HepG2 (cell line): ENCODE data around the gene DIAPH3. TPM values are rescaled to one million over a fixed set of nuclear protein-coding genes. Genes with fewer than 3 reads are reported as not detected.

Experiments
- ATAC-seq: fragments of 200-7000 bp; cut with Tn5 transposase; 3 replicates; pipeline ENCODE4 v1.9.1; 2020; ENCODE audit warnings: mild to moderate bottlenecking, moderate library complexity
- BruUV-seq: library from RNA; stranded (reverse); fragments of 400-500 nt; replicated peaks from 2 replicates; lab custom pipeline; 2021; lab: Mats Ljungman, UMichigan
- CTCF ChIA-PET: fragments of 300-600 bp; formaldehyde crosslinking; extraction: SDS; loops from one replicate; lab custom pipeline; 2021; ENCODE audit warnings: low total read pairs, inconsistent platforms, low intra/inter-chr PET ratio; lab: Yijun Ruan, JAX
- POLR2A ChIA-PET: fragments of 350-600 bp; sonication (Branson Sonifier 250); formaldehyde crosslinking; loops from one replicate; lab custom pipeline; 2020; ENCODE audit warnings: antibody characterized with exemption, inconsistent platforms; lab: Yijun Ruan, JAX
- DNase-seq: peaks from one replicate; pipeline ENCODE4 v3.0.0-alpha.2; 2015; ENCODE audit warnings: low spot score
- FAIRE-seq: peaks from 3 replicates; lab custom pipeline; 2011; peaks lifted over from hg19 to GRCh38; lab: Jason Lieb, UNC
- H2AFZ ChIP-seq: one replicate; pipeline ENCODE4 v1.6.1; 2011; ENCODE audit warnings: low read length, inconsistent platforms
- H3K27ac ChIP-seq: fragments of 300-600 bp; 3 replicates; pipeline ENCODE4 v1.8.0; 2011; ENCODE audit warnings: mixed run types, mild to moderate bottlenecking, mixed read lengths, low read length, inconsistent platforms; ENCODE audit not compliant: insufficient read depth; ENCODE audit errors: extremely low read length
- H3K27me3 ChIP-seq, 2 experiments: fragments of 200-600 bp in 1 of 2; 2 replicates in 1 of 2; 3 replicates in 1 of 2; pipeline versions ENCODE4 v1.6.0 to v1.8.0; 2011; ENCODE audit warnings: low read length in 2 of 2, mild to moderate bottlenecking in 2 of 2, moderate library complexity in 2 of 2, inconsistent platforms in 1 of 2; ENCODE audit not compliant: insufficient read depth in 2 of 2, control insufficient read depth in 1 of 2
- H3K36me3 ChIP-seq, 2 experiments: fragments of 200-600 bp in 1 of 2; replicated peaks in 1 of 2; 2 replicates in 1 of 2; 3 replicates in 1 of 2; pipeline versions ENCODE4 v1.5.1 to v1.8.0; 2011; ENCODE audit warnings: low read length in 2 of 2, inconsistent platforms in 1 of 2; ENCODE audit not compliant: insufficient read depth in 2 of 2, control insufficient read depth in 1 of 2
- H3K4me1 ChIP-seq: 2 replicates; pipeline ENCODE4 v1.5.1; 2012; ENCODE audit warnings: low read length, inconsistent platforms; ENCODE audit not compliant: insufficient read depth
- H3K4me2 ChIP-seq: 2 replicates; pipeline ENCODE4 v1.6.0; 2011; ENCODE audit warnings: low read depth, low read length, inconsistent platforms
- H3K4me3 ChIP-seq, 3 experiments: fragments of 200-600 bp in 1 of 3; sonication (generic), shearing (Covaris generic) in 1 of 3; replicated peaks in 1 of 3; 2 replicates each; pipeline ENCODE4 v1.5.1; 2011 to 2016; ENCODE audit warnings: low read length in 3 of 3, inconsistent platforms in 2 of 3, low read depth in 2 of 3, mild to moderate bottlenecking in 2 of 3, control low read depth in 1 of 3, mixed read lengths in 1 of 3; ENCODE audit not compliant: insufficient read depth in 1 of 3
- H3K79me2 ChIP-seq: one replicate; pipeline ENCODE4 v1.6.1; 2011; ENCODE audit warnings: low read length, inconsistent platforms; ENCODE audit not compliant: insufficient read depth
- H3K9ac ChIP-seq: 2 replicates; pipeline ENCODE4 v1.6.0; 2011; ENCODE audit warnings: mild to moderate bottlenecking, low read depth, low read length, inconsistent platforms; ENCODE audit not compliant: insufficient read depth
- H3K9me3 ChIP-seq: 2 replicates; pipeline ENCODE4 v1.5.1; 2012; ENCODE audit warnings: mild to moderate bottlenecking, low read length
- H4K20me1 ChIP-seq: 2 replicates; pipeline ENCODE4 v1.6.0; 2011; ENCODE audit warnings: inconsistent platforms, mild to moderate bottlenecking, low read length, moderate library complexity; ENCODE audit not compliant: insufficient read depth
- IKZF1 ChIP-seq: fragments of 450-650 bp; IDR thresholded peaks from 2 replicates; pipeline ENCODE4 v1.7.1; 2016
- MLLT10 ChIP-seq: sonication (generic); formaldehyde crosslinking; IDR thresholded peaks from 2 replicates; pipeline ENCODE4 v1.4.0; 2020; ENCODE audit warnings: missing genetic modification reagents
- NR2C2 ChIP-seq: sonication (generic); formaldehyde crosslinking; IDR thresholded peaks from 2 replicates; pipeline ENCODE4 v1.4.0; 2020; ENCODE audit warnings: missing genetic modification reagents, mild to moderate bottlenecking, moderate library complexity, borderline replicate concordance
- NR2F2 ChIP-seq: IDR thresholded peaks from 2 replicates; pipeline ENCODE4 v1.6.1; 2012; ENCODE audit warnings: low read depth, inconsistent platforms, borderline replicate concordance
- ZNF12 ChIP-seq: sonication (generic); formaldehyde crosslinking; IDR thresholded peaks from 2 replicates; pipeline ENCODE4 v1.5.0; 2020; ENCODE audit warnings: missing genetic modification reagents
- ZNF430 ChIP-seq: sonication (generic); formaldehyde crosslinking; IDR thresholded peaks from 2 replicates; pipeline ENCODE4 v1.9.0; 2021; ENCODE audit warnings: mild to moderate bottlenecking, missing genetic modification reagents
- ZNF607 ChIP-seq: sonication (generic); formaldehyde crosslinking; IDR thresholded peaks from 2 replicates; pipeline ENCODE4 v1.5.1; 2020; ENCODE audit warnings: missing genetic modification reagents, mild to moderate bottlenecking, borderline replicate concordance
- ZNF839 ChIP-seq: sonication (generic); formaldehyde crosslinking; IDR thresholded peaks from 2 replicates; pipeline ENCODE4 v1.4.0; 2020; ENCODE audit warnings: missing genetic modification reagents, mild to moderate bottlenecking, borderline replicate concordance
- WGBS: methylation state at CpG from one replicate; pipeline ENCODE4 v1.1.6; 2017; ENCODE audit warnings: low lambda C conversion rate; 5-methylcytosine and 5-hydroxymethylcytosine counted together
- in situ Hi-C: cut with HindIII; loops from 2 replicates; pipeline ENCODE4 v1.10.0; 2017; ENCODE audit warnings: low pct_unique_long_range_greater_than_20kb; ENCODE audit not compliant: extremely low pct_ligation_motif_present
- intact Hi-C: fragments of 100-400 bp; cut with micrococcal nuclease; formaldehyde crosslinking; loops from one replicate; pipeline ENCODE4 v1.10.0; 2022; ENCODE audit not compliant: unreplicated experiment
- polyA plus RNA-seq, 8 experiments: library from polyadenylated mRNA; depleted of rRNA in 3 of 8; stranded (reverse) in 7 of 8; unstranded in 1 of 8; fragments of >200 nt; fragmentation: Illumina TruSeq in 4 of 8; extraction: Trizol in 4 of 8; gene quantifications; 2 replicates each; pipeline versions ENCODE4 v1.2.1 to v1.2.3, GENCODE V29; 2011 to 2016; ENCODE audit warnings: low read depth in 4 of 8, missing spikeins in 1 of 8, mixed read lengths in 1 of 8; ENCODE audit not compliant: insufficient read depth in 1 of 8
- total RNA-seq, 5 experiments: library from RNA; depleted of rRNA; stranded (reverse); fragments of >200 nt; fragmentation: Illumina TruSeq; extraction: Trizol; gene quantifications; 2 replicates each; pipeline ENCODE4 v1.2.3, GENCODE V29; 2016; ENCODE audit warnings: low read depth in 1 of 5
- TF ChIP-seq, protein P1 (sequence below): sonication (generic); formaldehyde crosslinking; conservative IDR thresholded peaks from 2 replicates; pipeline ENCODE4 v1.4.0; 2020; ENCODE audit warnings: mild to moderate bottlenecking, missing genetic modification reagents, moderate library complexity
- TF ChIP-seq, protein P2 (sequence below): sonication (generic); formaldehyde crosslinking; IDR thresholded peaks from 2 replicates; pipeline ENCODE4 v1.5.0; 2020; ENCODE audit warnings: mild to moderate bottlenecking, missing genetic modification reagents, borderline replicate concordance

The DIAPH3 gene
- total and polyA plus RNA-seq, 2 of the 13 experiments (the other 11 are each of a cell fraction or from before 2014, with no cell fraction given) = 4.0 to 9.3 TPM

DNA sequence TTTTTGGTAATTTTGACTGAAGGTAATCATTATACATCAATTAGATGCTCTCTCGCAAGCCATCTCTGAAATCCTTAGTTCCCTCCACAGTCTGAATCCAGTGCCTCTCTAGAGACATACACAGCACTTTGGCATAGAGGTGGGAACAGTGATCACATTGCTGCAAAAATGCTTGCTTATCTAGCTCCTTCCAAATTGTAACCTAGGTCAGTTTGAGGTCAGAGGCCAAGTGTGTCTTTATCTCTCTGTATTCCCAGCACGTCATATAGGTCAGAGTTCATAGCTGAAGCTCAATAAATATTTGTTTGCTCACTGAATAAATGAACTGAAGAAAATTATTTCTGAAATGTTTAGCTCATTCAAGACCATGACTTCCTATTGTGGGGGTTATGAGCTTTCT lies 462.5 kb downstream of the DIAPH3 start:
- Histone ChIP-seq H3K4me3 (no peak overlapping the region), H3K79me2 (no peaks in the 10 kb centered on the region), H3K27ac (peak overlapping the region; percentile 29), H3K4me1 (peaks cover 45% of the 10 kb centered on the region), H3K36me3 (no peaks in the 10 kb centered on the region), H2AFZ (no peak overlapping the region), H3K9me3 (no peaks in the 10 kb centered on the region), H4K20me1 (no peaks in the 10 kb centered on the region), H3K27me3 (no peaks in the 10 kb centered on the region), H3K9ac (no peak overlapping the region), H3K4me2 (0 out of 2 replicates have a peak overlapping the region, but pooled peaks have one; percentile 30)
- FAIRE-seq (no peak), ATAC-seq (peak; percentile 61), DNase-seq (peak; percentile 37)
- BruUV-seq = no TSS peak
- in situ Hi-C loops = no loop called here
- ChIA-PET POLR2A (no interaction called here), CTCF (no interaction called here)
- intact Hi-C loops = no loop called here
- 50% methylated on average over 2 of the region's 2 CpGs for WGBS
- TF ChIP-seq ZNF839 (CRISPR knock-in tag) = no peak
- peak; percentile 50; the same call in 1 of the 2 replicates for TF ChIP-seq NR2C2 (CRISPR knock-in tag)
- TF ChIP-seq NR2F2 = peak; percentile 89
- TF ChIP-seq, protein P1, sequence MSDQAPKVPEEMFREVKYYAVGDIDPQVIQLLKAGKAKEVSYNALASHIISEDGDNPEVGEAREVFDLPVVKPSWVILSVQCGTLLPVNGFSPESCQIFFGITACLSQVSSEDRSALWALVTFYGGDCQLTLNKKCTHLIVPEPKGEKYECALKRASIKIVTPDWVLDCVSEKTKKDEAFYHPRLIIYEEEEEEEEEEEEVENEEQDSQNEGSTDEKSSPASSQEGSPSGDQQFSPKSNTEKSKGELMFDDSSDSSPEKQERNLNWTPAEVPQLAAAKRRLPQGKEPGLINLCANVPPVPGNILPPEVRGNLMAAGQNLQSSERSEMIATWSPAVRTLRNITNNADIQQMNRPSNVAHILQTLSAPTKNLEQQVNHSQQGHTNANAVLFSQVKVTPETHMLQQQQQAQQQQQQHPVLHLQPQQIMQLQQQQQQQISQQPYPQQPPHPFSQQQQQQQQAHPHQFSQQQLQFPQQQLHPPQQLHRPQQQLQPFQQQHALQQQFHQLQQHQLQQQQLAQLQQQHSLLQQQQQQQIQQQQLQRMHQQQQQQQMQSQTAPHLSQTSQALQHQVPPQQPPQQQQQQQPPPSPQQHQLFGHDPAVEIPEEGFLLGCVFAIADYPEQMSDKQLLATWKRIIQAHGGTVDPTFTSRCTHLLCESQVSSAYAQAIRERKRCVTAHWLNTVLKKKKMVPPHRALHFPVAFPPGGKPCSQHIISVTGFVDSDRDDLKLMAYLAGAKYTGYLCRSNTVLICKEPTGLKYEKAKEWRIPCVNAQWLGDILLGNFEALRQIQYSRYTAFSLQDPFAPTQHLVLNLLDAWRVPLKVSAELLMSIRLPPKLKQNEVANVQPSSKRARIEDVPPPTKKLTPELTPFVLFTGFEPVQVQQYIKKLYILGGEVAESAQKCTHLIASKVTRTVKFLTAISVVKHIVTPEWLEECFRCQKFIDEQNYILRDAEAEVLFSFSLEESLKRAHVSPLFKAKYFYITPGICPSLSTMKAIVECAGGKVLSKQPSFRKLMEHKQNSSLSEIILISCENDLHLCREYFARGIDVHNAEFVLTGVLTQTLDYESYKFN (CRISPR knock-in tag) = peak; percentile 61
- no peak for TF ChIP-seq MLLT10
- TF ChIP-seq, protein P2, sequence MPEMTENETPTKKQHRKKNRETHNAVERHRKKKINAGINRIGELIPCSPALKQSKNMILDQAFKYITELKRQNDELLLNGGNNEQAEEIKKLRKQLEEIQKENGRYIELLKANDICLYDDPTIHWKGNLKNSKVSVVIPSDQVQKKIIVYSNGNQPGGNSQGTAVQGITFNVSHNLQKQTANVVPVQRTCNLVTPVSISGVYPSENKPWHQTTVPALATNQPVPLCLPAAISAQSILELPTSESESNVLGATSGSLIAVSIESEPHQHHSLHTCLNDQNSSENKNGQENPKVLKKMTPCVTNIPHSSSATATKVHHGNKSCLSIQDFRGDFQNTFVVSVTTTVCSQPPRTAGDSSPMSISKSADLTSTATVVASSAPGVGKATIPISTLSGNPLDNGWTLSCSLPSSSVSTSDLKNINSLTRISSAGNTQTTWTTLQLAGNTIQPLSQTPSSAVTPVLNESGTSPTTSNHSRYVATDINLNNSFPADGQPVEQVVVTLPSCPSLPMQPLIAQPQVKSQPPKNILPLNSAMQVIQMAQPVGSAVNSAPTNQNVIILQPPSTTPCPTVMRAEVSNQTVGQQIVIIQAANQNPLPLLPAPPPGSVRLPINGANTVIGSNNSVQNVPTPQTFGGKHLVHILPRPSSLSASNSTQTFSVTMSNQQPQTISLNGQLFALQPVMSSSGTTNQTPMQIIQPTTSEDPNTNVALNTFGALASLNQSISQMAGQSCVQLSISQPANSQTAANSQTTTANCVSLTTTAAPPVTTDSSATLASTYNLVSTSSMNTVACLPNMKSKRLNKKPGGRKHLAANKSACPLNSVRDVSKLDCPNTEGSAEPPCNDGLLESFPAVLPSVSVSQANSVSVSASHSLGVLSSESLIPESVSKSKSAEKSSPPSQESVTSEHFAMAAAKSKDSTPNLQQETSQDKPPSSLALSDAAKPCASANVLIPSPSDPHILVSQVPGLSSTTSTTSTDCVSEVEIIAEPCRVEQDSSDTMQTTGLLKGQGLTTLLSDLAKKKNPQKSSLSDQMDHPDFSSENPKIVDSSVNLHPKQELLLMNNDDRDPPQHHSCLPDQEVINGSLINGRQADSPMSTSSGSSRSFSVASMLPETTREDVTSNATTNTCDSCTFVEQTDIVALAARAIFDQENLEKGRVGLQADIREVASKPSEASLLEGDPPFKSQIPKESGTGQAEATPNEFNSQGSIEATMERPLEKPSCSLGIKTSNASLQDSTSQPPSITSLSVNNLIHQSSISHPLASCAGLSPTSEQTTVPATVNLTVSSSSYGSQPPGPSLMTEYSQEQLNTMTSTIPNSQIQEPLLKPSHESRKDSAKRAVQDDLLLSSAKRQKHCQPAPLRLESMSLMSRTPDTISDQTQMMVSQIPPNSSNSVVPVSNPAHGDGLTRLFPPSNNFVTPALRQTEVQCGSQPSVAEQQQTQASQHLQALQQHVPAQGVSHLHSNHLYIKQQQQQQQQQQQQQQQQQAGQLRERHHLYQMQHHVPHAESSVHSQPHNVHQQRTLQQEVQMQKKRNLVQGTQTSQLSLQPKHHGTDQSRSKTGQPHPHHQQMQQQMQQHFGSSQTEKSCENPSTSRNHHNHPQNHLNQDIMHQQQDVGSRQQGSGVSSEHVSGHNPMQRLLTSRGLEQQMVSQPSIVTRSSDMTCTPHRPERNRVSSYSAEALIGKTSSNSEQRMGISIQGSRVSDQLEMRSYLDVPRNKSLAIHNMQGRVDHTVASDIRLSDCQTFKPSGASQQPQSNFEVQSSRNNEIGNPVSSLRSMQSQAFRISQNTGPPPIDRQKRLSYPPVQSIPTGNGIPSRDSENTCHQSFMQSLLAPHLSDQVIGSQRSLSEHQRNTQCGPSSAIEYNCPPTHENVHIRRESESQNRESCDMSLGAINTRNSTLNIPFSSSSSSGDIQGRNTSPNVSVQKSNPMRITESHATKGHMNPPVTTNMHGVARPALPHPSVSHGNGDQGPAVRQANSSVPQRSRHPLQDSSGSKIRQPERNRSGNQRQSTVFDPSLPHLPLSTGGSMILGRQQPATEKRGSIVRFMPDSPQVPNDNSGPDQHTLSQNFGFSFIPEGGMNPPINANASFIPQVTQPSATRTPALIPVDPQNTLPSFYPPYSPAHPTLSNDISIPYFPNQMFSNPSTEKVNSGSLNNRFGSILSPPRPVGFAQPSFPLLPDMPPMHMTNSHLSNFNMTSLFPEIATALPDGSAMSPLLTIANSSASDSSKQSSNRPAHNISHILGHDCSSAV (CRISPR knock-in tag) = no peak
- no peak for TF ChIP-seq ZNF607 (CRISPR knock-in tag)
- TF ChIP-seq ZNF430 (CRISPR knock-in tag) = no peak
- no peak for TF ChIP-seq IKZF1
- no peak for TF ChIP-seq ZNF12 (CRISPR knock-in tag)
